ENCODE data around the gene FXYD7. TPM values are rescaled to one million over a fixed set of nuclear protein-coding genes. Genes with fewer than 3 reads are reported as not detected.
A peak's percentile ranks its signal among the peaks of the same experiment; 100 is the strongest.
"Not testable (repeated sequence)": the region's sequence is repeated elsewhere in the genome, so short reads cannot be mapped to it uniquely, and the experiment has no call there.

The FXYD7 gene
- total and polyA plus RNA-seq, 8 donors = 0.23 to 0.61 TPM; not detected in 6

GRCh38 chr19:35194012-35194984 is 51.2 kb downstream of the FXYD7 start:
- Histone ChIP-seq H3K36me3 (no peaks in the 10 kb centered on the region), H3K4me3 (no peak overlapping the region), H3K27me3 (no peaks in the 10 kb centered on the region), H3K9me3 (no peaks in the 10 kb centered on the region), H3K4me1 (peaks cover 0 to 4% (median 0%) of the 10 kb centered on the region in 3 donors), H3K27ac (no peak overlapping the region)
- WGBS, 2 donors = 67 to 70% methylated on average over 9 of the region's 9 CpGs
- intact Hi-C loops (cut with DNase I) = no loop called here
- ATAC-seq (no peak), DNase-seq (no peak), FAIRE-seq (no peak)
- TF ChIP-seq, protein P1, sequence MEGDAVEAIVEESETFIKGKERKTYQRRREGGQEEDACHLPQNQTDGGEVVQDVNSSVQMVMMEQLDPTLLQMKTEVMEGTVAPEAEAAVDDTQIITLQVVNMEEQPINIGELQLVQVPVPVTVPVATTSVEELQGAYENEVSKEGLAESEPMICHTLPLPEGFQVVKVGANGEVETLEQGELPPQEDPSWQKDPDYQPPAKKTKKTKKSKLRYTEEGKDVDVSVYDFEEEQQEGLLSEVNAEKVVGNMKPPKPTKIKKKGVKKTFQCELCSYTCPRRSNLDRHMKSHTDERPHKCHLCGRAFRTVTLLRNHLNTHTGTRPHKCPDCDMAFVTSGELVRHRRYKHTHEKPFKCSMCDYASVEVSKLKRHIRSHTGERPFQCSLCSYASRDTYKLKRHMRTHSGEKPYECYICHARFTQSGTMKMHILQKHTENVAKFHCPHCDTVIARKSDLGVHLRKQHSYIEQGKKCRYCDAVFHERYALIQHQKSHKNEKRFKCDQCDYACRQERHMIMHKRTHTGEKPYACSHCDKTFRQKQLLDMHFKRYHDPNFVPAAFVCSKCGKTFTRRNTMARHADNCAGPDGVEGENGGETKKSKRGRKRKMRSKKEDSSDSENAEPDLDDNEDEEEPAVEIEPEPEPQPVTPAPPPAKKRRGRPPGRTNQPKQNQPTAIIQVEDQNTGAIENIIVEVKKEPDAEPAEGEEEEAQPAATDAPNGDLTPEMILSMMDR (IDR thresholded peaks at IDR 0.05) = no peak

- DNase-seq = no peak
- no peaks in the 10 kb centered on the region for H3K36me3 ChIP-seq
- no peaks in the 10 kb centered on the region for H3K27me3 ChIP-seq
- intact Hi-C loops (cut with DNase I) = no loop called here
- TF ChIP-seq, protein P1 (IDR thresholded peaks at IDR 0.05) = no peak
- H3K4me3 ChIP-seq = no peak overlapping the region
- 32 to 46% methylated on average over 2 of the region's 2 CpGs for WGBS, 2 donors
- peaks cover 0 to 4% (median 0%) of the 10 kb centered on the region in 3 donors for H3K4me1 ChIP-seq
- ATAC-seq = peak in 2 of 4 donors; percentile 39 to 41
- H3K27ac ChIP-seq = no peak overlapping the region
- FAIRE-seq = no peak
- no peaks in the 10 kb centered on the region for H3K9me3 ChIP-seq
Observed at GRCh38 chr19:35195830-35196229, 52.8 kb downstream of the FXYD7 start.

GRCh38 chr19:35196861-35197260 is 53.8 kb downstream of the FXYD7 start:
- H3K27ac ChIP-seq; ATAC-seq; H3K27me3 ChIP-seq; FAIRE-seq; intact Hi-C loops (cut with DNase I); H3K36me3 ChIP-seq; H3K9me3 ChIP-seq; H3K4me3 ChIP-seq; DNase-seq; H3K4me1 ChIP-seq: not testable (repeated sequence)
- 73 to 74% methylated on average over 6 of the region's 6 CpGs for WGBS, 2 donors

DNA sequence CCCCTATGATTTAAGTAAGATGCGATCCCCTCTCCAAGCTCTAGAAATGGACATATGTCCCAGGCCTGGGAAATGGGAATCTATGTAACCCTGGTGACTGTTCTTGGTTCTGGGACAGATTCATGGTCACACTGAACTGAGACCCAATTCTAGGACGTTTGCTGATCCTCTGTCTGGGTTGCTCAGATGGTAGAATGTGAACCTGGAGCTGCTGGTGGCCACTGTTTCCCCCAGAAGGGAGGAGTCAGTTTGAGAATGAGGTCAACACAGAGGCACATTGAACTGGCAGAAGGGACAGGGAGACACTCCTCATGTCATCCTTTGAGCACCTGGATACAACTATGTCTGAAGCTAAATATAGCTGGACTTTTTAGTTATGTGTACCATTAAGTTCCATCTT is 56.4 kb downstream of the FXYD7 start:
- Histone ChIP-seq H3K4me1 (peaks cover 0 to 4% (median 0%) of the 10 kb centered on the region in 3 donors), H3K27ac (no peak overlapping the region), H3K36me3 (no peaks in the 10 kb centered on the region), H3K4me3 (no peak overlapping the region), H3K27me3 (no peaks in the 10 kb centered on the region), H3K9me3 (no peaks in the 10 kb centered on the region)
- ATAC-seq = no peak
- WGBS, 2 donors = 52 to 66% methylated on average over 2 of the region's 2 CpGs
- intact Hi-C loops (cut with DNase I) = no loop called here
- no peak for FAIRE-seq
- TF ChIP-seq, protein P1 (IDR thresholded peaks at IDR 0.05) = no peak
- DNase-seq = no peak

- H3K4me1 ChIP-seq = peaks cover 0 to 7% (median 0%) of the 10 kb centered on the region in 3 donors
- H3K36me3 ChIP-seq = no peaks in the 10 kb centered on the region
- no peak for DNase-seq
- 83% methylated on average over 4 of the region's 4 CpGs for WGBS, 2 donors
- no peak for FAIRE-seq
- H3K4me3 ChIP-seq = no peak overlapping the region
- no peak overlapping the region for H3K27ac ChIP-seq
- H3K9me3 ChIP-seq = no peaks in the 10 kb centered on the region
- no peaks in the 10 kb centered on the region for H3K27me3 ChIP-seq
- TF ChIP-seq, protein P1 (IDR thresholded peaks at IDR 0.05) = no peak
- intact Hi-C loops (cut with DNase I) = no loop called here
- ATAC-seq = no peak
Observed at GRCh38 chr19:35202722-35203688, 60.0 kb downstream of the FXYD7 start.
